Measurements from ENCODE around the gene NF1.
"Not testable (repeated sequence)": the region's sequence is repeated elsewhere in the genome, so short reads cannot be mapped to it uniquely, and the experiment has no call there.

DNA sequence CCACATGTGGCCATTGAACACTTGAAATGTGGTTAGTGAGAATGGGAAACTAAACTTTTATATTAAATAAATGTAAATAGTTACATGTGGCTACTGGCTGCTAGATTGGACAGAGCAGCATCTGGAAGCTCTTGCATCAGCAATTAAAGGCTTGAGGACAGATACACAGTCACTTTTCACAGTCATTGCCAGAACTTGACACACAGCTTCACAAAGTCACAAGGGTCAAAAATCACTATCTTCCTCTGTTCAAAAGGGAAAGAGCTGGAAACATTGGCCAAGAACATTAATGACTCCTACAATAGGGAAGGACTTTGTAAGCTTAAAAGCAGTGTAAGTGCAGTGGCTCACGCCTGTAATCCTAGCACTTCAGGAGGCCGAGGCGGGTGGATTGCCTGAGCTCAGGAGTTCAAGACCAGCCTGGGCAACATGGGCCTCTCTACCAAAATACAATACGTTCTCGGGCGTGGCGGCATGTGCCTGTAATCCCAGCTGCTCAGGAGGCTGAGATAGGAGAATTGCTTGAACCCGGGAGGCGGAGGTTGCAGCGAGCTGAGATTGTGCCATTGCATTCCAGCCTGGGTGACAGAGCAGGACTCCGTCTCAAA is 288.0 kb downstream of the NF1 start:
- TF ChIP-seq, protein P1, sequence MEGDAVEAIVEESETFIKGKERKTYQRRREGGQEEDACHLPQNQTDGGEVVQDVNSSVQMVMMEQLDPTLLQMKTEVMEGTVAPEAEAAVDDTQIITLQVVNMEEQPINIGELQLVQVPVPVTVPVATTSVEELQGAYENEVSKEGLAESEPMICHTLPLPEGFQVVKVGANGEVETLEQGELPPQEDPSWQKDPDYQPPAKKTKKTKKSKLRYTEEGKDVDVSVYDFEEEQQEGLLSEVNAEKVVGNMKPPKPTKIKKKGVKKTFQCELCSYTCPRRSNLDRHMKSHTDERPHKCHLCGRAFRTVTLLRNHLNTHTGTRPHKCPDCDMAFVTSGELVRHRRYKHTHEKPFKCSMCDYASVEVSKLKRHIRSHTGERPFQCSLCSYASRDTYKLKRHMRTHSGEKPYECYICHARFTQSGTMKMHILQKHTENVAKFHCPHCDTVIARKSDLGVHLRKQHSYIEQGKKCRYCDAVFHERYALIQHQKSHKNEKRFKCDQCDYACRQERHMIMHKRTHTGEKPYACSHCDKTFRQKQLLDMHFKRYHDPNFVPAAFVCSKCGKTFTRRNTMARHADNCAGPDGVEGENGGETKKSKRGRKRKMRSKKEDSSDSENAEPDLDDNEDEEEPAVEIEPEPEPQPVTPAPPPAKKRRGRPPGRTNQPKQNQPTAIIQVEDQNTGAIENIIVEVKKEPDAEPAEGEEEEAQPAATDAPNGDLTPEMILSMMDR (IDR thresholded peaks at IDR 0.05): not testable (repeated sequence)
- not testable (repeated sequence) for TF ChIP-seq EP300 (IDR thresholded peaks at IDR 0.05)

Measured in gastroesophageal sphincter (tissue), 3 donors.